ENCODE results near the gene TMEM202.
"Not testable (repeated sequence)": the region's sequence is repeated elsewhere in the genome, so short reads cannot be mapped to it uniquely, and the experiment has no call there.

Gene TMEM202

DNA sequence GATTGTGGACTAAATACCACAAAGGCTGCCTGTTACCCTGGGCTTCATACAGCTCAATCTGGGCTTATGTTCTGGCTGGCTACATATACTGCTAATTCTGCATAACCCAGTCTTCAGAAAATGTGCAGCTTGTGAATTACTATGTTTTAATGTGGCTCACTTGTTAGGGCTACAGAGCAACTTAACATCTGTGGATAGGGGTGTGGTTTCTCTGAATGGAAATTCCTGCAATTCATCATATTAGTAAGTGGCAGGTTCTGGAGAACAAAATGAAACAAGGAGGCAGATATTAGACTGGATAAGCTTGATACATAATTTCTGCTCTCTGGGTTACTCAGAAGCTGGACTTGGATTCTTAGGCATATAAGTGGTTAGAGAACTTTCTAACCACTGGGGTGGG is 6.7 kb downstream of the TMEM202 start:
- DNase-seq: no peak

DNA sequence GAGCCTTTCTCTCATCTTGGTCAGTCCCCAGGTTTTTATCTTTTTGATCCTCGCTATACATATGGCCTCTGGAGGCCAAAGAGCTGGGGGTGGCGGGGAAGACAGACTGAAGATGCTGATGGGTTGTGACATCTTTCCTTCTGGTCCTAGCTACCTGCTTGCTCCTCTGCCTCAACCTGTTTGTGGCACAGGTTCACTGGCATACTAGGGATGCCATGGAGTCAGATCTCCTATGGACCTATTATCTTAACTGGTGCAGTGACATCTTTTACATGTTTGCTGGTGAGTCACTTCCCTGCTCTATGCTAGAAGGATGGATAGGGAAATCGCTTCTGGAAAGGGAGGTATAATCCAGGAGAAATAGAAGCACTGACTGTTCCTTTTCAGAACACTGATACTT is 8.8 kb downstream of the TMEM202 start:
- DNase-seq: no peak

DNA sequence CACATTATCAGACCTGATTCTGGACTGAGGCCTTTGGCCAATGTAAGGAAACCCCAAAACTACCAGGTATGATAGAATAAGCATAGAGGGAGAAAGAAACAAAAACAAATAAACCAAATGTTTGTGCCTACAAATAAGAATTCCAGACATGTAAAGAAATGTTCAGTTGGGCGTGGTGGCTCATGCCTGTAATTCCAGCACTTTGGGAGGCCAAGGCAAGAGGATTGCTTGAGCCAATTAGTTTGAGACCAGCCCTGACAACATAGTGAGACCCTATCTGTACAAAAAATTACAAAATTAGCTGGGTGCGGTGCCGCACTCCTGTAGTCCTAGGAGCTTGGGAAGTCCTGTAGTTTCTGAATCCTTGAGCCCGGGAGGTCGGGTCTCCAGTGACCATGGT is 13.0 kb downstream of the TMEM202 start:
- DNase-seq: no peak

DNA sequence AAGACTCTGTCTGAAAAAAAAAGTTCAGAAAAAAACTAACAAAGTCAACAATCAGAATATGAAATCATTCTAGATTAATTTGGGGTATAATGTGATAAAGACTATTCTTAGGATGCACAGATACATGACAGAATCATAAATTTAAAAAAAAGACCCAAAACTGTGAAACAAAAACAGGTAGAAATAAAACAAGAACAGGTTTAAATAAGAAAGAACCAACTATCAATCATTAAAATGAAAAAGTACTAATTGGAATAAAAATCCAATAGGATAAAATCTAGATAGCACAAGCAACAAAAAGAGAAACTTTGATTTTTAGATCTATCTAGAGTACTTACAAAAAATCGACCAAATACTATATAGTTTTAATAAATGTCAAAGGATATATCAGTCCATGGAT is 13.4 kb downstream of the TMEM202 start:
- DNase-seq: no peak

DNA sequence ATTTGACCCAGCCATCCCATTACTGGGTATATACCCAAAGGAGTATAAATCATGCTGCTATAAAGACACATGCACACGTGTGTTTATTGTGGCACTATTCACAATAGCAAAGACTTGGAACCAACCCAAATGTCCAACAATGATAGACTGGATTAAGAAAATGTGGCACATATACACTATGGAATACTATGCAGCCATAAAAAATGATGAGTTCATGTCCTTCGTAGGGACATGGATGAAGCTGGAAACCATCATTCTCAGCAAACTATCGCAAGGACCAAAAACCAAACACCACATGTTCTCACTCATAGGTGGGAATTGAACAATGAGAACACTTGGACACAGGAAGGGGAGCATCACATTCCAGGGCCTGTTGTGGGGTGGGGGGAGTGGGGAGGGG is 15.2 kb downstream of the TMEM202 start:
- not testable (repeated sequence) for DNase-seq

DNA sequence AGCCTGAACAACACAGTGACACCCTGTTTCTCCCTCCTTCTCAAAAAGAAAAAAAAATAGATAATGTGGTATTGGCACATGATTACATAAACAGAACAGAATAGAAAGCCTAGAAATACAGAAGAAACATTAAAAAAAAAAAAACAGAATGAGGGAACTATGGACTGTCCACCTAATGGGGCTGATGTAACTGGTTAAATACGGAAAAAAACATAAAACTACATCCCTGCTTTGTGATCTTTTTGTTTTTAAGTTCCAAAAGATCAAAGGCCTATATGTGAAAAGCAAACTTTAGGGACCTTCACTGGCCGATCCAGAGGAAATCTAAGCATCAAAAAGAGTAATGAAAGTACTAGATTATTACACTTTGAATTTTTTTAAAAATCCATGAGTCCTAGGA is 17.2 kb downstream of the TMEM202 start:
- no peak for DNase-seq

DNA sequence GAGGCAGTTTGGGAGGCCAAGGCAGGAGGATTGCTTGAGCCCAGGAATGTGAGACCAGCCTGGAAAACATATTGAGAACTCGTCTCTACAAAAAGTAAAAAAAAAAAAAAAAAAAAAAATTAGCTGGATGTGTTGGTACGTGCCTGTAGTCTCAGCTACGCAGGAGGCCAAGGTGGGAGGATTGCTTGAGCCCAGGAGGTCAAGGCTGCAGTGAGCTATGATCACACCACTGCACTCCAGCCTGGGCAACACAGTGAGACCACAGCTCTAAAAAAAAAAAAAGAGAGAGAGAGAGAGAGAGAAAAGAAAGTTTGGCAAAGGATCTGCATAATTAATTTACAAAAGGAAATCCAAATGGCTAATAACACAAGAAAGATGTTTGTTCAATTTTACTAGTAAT is 21.7 kb downstream of the TMEM202 start:
- not testable (repeated sequence) for DNase-seq

DNA sequence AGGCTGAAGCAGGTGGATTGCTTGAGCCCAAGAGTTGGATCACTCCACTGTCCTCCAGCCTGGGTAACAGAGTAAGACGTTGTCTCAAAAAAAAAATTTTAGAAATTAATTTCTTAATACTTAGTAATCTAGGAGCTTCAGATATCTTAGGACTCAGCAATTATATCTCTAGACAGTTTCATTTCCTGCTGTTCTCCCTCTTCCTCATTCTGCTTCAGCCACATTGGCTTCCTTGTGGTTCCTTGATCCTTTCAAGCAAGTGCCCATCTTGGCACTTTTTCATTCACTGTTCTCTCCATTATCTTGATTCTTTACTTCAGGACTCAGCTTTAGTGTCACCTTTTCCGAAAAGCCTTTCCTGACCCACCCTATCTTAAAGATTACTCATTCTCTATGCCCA is 22.5 kb downstream of the TMEM202 start:
- no peak for DNase-seq

DNA sequence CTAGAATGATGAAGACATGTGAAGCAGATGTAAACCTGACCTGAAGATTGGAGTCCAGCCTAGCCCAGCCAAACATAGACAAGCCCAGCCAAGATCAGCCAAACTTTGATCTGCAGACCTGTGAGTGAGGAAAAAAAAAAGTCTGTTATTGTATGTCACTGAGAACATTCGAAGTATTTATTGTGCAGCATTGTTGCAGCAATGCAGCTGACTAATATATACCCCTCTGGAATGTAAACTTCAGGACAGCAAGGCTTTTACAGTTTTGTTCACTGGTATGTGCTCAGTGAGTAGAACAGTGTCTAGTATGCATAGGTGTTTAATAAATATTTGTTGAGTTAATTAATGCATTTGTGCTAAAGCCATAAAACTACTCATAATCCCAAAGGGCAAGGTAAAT is 23.4 kb downstream of the TMEM202 start:
- no peak for DNase-seq

DNA sequence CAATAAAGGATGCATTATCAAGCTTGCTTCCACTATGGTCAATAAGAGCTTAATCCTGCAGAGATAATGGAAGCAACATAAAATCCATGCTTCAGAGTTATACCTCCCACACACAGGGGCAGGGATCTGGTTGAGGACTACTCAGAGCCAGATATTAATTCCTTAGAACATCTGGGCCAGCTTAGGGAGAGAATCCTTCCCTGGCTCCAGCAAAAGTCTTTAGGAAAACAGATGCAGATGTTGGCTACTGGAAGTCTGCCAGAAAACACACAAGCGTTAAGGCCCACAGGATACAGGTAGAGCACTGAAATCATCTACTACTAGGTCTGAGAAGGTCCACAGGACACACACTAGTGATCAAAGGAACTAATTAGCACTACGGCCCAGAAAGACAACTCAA is 25.2 kb downstream of the TMEM202 start:
- no peak for DNase-seq

DNA sequence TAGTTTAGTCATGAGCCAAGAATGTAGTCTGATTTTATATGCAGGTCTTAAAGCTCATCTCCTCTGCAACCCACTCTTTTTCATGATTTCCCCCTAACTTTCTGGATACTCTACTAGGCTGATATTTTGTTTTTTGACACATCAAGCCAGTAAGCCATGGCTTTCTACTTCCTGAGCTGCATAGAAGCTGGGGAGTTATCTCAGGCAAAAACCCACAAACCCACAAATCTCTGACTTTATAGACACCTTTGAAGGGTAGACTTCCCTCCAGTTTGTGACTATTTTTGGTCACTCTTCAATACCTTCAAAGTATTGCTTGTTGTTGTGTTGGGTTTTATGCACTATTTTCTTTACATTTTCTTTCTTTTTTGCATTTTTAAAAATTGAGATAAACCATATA is 28.6 kb downstream of the TMEM202 start:
- no peak for DNase-seq

DNA sequence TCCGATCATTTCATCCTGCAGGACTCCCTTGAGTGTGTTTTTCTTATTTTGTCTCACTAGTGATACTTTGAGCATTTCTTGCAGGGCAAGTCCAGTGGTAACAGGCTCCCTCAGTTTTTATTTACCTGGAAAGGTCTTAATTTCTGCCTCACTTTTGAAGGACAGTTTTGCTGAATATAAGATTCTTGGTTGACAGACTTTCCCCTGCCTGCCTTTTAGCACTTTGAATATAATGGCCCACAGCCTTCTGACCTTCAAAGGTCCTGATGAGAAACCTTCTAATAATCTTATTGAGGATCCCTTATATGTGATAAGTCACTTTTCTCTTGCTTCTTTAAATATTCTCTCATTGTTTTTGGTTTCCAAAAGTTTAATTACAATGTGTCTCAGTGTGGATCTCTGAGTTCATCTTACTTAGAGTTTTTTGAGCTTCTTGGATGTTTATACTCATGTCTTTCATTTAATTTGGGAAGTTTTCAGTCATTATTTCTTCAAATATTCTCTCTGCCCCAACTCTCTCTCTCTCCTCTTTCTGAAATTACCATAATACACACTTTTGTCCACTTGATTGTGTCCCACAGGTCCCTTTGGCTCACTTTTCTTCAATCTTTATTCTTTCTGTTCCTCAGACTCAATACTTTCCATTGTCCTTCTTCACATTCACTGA is 39.7 kb downstream of the TMEM202 start:
- no peak for DNase-seq

DNA sequence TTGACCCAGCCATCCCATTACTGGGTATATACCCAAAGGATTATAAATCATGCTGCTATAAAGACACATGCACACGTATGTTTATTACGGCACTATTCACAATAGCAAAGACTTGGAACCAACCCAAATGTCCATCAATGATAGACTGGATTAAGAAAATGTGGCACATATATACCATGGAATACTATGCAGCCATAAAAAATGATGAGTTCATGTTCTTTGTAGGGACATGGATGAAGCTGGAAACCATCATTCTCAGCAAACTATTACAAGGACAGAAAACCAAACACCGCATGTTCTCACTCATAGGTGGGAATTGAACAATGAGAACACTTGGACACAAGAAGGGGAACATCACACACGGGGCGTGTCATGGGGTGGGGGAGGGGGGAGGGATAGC is 44.7 kb downstream of the TMEM202 start:
- DNase-seq: not testable (repeated sequence)

DNA sequence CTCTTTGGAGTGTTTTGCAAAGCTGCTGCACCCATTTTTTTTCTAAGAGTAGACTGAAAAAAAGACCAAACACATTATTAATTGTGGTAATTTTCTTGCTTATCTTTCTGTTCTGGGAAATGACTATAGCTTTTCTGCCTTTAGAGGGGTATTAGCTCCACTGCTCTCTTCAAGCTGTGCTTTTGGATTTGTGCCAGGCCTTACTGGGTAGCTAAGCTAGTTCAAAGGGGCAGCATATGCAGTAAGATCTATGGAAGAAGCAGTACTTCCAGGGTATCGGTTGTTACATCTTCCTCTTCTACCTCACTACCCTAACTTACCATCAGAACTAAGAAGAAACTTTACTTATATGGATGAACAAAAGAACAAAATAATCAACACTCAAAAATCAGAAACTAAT is 47.3 kb downstream of the TMEM202 start:
- DNase-seq: no peak

DNA sequence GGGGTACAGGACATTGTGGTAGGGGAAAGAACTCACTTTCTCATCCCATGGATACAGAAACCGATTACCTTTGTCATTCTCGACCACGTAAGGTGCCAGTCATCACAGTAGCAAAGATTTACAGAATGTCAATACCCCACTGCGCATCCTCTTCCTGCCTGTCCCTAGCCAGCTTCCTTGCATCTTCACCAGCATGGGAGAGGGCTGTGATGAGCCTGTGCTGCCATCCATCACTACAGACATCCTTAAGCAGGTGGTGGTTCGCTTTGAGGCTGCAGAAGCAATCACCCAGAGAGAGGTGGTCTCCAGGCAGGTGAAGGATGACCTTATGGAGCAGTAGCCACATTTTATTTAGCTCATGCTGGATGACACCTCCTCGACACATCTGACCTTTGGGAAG is 52.7 kb downstream of the TMEM202 start:
- no peak for DNase-seq

DNA sequence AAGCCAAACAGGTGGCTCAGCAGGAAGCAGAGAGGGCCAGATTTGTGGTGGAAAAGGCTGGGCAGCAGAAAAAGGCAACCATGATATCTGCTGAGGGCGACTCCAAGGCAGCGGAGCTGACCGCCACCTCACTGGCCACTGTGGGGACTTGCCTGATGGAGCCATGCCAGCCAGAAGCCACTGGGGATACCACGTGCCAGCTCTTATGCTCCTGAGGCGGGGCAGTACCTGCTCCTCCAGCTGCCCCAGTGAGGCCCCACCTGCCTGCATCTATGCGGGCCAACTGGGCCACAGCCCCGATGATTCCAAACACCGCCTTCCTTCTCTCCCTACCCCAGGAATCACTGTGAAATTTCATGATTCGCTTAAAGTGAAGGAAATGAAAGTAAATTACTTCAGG is 53.1 kb downstream of the TMEM202 start:
- no peak for DNase-seq

DNA sequence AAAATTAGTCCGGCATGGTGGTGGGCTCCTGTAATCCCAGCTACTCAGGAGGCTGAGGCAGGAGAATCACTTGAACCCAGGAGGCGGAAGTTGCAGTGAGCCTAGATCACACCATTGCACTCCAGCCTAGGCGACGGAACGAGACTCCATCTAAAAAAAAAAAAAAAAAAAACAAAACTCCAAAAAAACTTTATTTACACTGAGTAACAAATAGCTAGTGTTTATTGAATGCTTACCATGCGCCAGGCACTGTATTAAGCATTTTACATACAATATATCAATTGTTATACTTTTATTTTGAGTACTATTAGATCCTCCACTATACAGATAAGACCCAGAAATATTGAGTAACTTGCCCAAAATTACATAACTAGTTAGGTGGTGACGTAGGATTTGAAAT is 58.6 kb downstream of the TMEM202 start:
- no peak for DNase-seq

All from KG1 (cell line).